GM20000 (cell line): ENCODE data around the gene RAB11FIP4.
A peak's percentile ranks its signal among the peaks of the same experiment; 100 is the strongest.

Experiments
- DNase-seq: peaks from one replicate; pipeline ENCODE4 v3.0.0; 2012; ENCODE audit warnings: low spot score
- TF ChIP-seq, protein P1 (sequence below): IDR thresholded peaks from 2 replicates; pipeline ENCODE4 v1.5.1; 2012; ENCODE audit warnings: mild to moderate bottlenecking, control low read depth; ENCODE audit errors: extremely low read depth, missing control alignments

The RAB11FIP4 gene

DNA sequence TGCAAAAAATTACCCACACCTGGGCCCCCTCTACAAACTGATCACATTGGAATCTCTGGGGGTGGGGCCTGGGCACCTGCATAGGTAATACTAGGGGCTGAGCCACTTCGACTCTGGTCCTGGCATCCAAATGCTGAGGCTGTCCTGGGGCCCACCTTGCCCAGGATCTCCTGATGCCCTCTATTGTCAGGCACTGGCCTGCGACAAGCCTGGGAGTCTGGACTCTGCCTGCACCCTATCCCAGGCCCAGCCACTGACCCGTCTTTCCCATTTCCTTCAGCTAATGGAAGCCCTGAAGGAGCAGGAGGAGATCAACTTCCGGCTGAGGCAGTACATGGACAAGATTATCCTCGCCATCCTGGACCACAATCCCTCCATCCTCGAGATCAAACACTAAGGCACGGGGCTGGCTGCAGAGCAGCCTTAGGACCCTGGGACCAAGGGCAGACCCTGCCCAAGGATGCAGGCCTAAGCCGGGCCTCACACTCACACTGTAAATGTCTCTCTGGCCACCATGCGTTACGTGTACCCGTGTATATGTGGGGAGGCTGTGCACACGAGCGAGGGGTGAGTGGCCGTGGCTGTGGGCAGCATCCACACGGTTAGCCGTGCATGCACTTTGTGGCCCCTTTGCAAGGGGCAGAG lies 140.0 kb downstream of the RAB11FIP4 start:
- DNase-seq = no peak
- TF ChIP-seq, protein P1, sequence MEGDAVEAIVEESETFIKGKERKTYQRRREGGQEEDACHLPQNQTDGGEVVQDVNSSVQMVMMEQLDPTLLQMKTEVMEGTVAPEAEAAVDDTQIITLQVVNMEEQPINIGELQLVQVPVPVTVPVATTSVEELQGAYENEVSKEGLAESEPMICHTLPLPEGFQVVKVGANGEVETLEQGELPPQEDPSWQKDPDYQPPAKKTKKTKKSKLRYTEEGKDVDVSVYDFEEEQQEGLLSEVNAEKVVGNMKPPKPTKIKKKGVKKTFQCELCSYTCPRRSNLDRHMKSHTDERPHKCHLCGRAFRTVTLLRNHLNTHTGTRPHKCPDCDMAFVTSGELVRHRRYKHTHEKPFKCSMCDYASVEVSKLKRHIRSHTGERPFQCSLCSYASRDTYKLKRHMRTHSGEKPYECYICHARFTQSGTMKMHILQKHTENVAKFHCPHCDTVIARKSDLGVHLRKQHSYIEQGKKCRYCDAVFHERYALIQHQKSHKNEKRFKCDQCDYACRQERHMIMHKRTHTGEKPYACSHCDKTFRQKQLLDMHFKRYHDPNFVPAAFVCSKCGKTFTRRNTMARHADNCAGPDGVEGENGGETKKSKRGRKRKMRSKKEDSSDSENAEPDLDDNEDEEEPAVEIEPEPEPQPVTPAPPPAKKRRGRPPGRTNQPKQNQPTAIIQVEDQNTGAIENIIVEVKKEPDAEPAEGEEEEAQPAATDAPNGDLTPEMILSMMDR = no peak

DNA sequence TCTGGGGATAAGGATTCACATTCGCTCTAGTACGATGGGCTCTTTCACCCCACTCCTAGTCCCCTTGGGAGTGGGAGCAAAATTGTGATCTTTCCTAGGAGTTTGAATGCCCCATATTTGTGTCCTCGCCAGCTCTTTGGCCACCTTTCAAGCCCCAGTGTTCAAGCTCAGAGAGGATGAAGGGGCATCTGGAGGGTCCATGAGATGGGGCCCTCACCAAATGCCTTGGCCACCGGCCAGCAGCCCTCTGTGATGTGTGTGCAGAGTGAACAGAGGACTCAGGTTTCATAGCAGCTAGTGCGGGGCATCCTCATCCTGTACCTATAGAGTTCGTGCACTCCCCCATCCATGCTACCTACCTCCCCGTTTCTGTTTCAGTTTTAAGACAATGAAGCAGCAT lies 140.6 kb downstream of the RAB11FIP4 start:
- TF ChIP-seq, protein P1 = no peak
- DNase-seq = no peak

DNA sequence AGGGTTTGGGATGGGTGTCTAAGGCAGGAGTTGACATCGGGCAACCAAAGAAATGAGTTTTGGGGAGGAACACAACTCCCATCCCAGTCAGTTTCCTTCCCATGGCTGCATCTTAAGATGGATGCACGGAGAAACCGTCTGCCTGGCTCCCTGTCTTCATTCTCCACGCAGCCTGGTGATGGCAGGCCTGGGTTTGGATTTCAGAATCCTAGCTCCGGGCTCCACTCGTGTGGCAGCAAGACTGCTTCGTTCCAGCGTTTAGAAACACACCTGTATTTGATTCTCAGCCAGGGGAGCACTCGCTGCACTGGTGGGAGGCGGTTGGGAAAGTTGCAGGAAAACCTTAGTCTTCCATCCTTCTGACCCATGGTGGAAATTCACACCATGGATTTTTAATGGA lies 141.1 kb downstream of the RAB11FIP4 start:
- no peak for DNase-seq
- TF ChIP-seq, protein P1 = no peak

DNA sequence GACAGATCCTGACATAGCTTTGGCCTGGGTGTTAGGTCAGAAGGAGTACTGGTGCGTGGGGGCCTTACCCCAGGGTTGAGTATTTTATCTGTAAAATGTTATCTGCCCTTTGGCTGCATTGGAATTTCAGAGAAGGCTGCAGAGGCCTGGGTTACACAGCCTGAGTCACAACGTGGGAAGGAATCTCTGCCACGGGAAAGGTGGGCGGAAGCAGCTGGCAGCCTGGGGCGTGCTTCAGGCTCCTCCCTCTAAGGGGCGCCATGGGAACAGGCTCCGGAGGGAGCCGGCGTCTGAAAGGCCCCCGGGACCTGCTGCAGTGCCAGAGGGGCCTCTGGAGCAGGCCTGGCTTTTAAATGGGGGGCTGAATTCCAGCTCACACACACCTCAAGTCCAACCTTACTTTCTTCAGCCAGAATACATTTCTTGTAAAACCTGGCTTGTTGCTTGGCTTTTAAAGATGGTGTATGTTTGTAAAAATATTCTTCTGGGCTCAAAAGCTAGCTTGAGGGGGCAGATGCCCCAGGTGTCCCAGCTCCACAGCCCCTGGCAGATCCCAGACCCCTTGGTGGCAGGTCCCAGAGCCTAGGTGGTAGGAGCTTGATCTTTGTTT lies 142.2 kb downstream of the RAB11FIP4 start:
- DNase-seq = no peak
- TF ChIP-seq, protein P1 = peak; percentile 17

DNA sequence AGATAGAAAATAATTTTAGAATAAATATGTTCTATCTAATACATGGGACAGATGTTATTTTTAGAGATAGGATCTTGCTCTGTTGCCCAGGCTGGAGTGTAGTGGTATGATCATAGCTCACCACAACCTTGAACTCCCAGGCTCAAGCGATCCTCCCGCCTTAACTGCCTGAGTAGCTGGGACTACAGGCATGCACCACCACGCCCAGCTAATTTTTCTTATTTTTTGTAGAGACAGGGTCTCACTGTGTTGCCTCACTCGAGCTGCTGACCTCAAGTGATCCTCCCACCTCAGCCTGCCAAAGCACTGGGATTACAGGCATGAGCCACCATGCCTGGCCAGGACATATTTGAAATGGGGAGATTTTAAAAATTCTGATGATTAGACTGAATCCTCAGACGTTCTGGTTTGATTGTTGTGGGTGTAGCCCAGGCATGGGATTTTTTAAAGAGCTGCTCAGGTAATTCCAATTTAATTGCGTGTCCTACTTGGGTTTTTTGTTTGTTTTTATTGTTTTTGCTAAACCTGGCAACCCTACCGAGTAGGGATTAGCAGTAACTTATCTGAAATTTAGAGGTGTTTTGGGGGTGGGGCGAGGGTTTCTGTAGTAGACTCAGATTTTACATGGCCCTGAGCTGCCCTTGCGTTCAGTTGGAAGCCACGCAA lies 142.9 kb downstream of the RAB11FIP4 start:
- DNase-seq = no peak
- TF ChIP-seq, protein P1 = no peak

DNA sequence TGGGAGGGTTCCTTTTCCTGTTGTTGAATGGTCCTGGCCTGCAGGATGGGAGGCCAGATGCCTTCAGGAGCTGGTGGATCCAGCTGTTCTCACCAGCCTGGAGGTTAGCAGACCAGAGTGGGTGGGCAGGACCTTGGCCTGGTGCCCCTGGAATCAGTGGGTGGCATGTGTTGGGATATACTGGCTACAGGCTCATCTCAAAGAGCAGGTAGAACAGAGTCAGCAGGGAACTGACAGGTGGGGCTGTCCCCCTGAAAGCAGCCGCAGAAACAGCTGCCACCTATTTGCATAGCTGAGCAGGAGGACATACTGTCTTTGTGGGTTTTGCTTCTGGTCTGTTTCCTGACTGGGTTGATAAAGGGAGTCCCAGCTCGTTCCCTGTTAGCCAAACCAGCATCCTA lies 144.1 kb downstream of the RAB11FIP4 start:
- TF ChIP-seq, protein P1 = no peak
- DNase-seq = peak; percentile 88

DNA sequence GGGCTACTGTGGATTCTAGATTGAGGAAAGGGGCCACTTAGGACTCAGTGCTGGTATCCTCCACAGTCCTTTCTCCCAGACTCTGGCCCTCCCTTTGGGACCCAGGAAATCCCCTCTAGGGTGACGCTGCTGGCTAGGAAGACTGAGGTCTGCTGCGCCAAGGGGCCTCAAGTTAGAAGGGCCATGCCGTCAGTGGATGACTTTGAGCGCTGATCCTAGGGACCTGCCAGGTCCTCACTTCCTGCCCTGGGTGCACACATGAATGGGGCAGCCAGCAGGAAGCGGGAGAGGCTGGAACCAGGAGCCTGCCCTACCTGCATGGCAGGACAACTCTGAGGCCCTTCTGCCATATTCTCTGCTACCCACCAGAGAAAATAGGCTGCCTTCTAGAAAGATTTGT lies 145.0 kb downstream of the RAB11FIP4 start:
- TF ChIP-seq, protein P1 = no peak

More for the DNA sequence above, 145.0 kb downstream of the RAB11FIP4 start:
- DNase-seq = no peak
